NCI-H2196 (cell line): ENCODE measurements around the gene GPR61.
A peak's percentile ranks its signal among the peaks of the same experiment; 100 is the strongest.

ENCODE experiments used
- DNase-seq: peaks from one replicate; lab custom pipeline; 2025; ENCODE audit not compliant: unreplicated experiment; lab: John Stamatoyannopoulos, UW

The GPR61 gene

DNA sequence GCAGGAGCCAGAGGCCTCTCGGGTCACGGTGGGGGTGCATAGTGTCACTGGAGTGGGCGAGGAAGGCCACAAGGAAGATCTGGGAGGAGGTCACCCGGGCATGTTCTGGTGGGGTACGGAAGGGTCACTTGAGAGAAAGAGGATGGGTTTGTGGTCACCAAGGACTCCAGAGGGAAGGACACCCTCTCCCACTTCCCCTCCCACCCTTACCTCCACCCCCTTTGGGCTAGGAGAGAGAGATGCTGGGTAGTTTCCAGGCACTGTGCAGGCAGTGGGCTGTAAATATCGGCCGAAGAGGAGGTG lies 30.8 kb upstream of the GPR61 start:
- no peak for DNase-seq

- peak; percentile 78 for DNase-seq
Measured at GRCh38 chr1:109509176-109510134, 30.2 kb upstream of the GPR61 start, which contains the start of gene AMIGO1. TSS of gene AMIGO1 (minus strand) at chr1:109509727. CDS start at chr1:109508912, 815 bp downstream.

DNA sequence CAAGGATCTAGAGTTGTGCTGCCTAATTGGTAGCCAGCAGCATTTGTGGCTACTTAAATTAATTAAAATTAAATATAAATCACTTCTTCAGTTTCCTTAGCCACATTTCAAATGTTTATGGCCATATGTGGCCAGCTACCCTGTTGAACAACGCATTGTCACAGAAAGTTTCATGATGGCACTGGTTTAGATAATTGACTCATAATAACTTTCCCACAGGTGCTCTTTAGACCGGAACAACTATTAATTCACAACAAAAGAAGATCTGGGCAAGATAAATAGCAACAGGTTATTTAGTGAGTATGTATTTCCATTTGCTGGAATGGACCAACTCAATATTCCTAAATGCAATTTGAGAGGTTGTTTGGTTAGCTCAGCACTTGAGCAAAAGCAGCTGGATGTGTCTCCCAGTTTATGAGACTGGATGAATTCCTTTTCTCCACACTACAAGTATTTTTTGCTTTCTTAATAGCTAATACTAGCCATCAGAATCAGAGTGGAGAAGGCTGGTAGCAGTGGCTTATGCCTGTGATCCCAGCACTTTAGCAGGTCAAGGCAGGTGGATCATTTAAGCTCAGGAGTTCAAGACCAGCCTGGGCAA lies 26.5 kb upstream of the GPR61 start:
- peak; percentile 28 for DNase-seq

GRCh38 chr1:109514846-109515245 lies 24.8 kb upstream of the GPR61 start:
- no peak for DNase-seq

DNA sequence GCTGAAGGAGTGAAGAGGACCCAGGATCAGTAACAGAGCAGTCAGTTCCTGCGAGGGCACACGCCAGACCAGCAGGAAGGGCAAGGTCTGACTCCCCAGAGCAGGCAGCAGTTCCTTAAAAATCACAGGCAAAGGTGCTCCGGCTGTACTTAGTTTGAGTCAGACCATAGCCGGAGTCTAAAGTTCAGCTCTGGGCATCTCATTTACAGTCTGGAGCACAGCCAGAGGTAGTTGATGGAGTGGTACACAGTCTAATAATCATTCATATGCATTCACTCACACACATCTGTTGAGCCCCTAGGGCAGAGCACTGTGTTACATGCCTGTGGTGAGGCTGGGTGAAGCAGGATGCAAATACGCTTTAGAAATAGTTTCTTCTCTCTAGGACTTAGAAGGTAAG lies 22.8 kb upstream of the GPR61 start:
- DNase-seq, result no peak

- DNase-seq, result no peak
Measured at GRCh38 chr1:109517337-109517736, 22.3 kb upstream of the GPR61 start.

DNA sequence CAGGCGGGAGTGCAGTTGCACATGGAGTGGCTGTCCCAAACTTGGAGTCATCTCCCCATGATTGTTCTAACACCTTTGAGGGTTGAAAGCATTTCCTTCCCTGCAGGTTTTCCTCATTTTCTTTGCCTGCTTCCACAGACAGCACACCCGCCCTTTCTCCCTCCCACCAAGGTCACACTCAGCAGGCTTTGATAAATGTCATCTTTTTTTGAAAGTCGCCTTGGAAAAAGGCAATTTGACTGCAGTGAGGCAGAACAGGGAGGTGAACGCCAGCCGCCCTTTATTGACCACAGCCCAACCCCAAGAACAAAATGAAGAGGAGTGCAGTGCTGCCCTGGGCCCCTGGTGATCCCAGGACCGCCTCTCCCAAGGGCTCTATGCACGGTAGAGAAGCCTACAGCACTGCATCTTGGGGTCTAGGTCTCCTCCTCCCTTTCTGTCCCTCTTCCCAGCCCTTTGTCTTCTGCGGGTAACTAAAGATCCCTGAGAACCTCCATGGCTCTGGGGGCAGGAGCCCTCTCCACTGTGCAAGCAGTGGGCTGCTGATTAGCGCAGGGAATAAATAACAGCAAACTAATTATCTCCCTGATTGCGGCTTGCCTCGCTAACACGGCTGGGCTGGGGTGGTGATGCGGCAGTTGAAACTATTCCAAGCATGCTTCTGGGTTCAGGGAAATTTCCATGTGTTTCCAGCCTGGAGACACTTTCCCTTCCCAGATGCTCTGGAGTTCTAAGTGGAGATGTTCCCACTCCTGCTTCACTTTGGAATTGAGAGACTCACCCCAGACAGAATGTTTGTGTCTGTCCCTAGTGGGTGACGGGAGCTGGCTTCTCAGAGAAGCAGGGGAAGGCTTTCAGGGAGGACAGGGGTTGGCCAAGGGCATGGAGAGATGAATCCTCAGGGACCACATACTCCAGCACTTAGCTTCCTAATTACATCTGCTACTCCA lies 18.4 kb upstream of the GPR61 start:
- no peak for DNase-seq

- DNase-seq, result no peak
Measured at GRCh38 chr1:109522026-109522425, 17.6 kb upstream of the GPR61 start.

DNA sequence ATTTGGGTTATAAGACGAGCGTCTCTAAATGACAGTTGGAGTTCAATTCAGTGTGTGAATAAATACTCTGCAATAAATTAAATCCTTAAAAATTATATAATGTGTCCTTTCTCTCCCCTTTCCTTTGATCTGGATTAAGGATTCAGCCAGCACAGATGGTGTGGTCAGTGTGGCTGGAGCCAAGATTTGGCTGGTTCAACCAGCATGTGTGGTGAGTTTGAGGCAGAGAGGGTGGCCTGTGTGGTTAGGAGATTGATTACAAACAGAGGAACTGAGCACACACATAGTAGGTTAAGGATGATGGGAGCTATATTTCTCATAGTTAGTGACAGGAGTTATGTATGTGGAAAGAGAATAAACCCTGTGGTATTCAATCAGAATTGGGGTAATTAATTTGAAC lies 16.0 kb upstream of the GPR61 start:
- no peak for DNase-seq

- no peak for DNase-seq
Measured at GRCh38 chr1:109527098-109527811, 12.4 kb upstream of the GPR61 start.

DNA sequence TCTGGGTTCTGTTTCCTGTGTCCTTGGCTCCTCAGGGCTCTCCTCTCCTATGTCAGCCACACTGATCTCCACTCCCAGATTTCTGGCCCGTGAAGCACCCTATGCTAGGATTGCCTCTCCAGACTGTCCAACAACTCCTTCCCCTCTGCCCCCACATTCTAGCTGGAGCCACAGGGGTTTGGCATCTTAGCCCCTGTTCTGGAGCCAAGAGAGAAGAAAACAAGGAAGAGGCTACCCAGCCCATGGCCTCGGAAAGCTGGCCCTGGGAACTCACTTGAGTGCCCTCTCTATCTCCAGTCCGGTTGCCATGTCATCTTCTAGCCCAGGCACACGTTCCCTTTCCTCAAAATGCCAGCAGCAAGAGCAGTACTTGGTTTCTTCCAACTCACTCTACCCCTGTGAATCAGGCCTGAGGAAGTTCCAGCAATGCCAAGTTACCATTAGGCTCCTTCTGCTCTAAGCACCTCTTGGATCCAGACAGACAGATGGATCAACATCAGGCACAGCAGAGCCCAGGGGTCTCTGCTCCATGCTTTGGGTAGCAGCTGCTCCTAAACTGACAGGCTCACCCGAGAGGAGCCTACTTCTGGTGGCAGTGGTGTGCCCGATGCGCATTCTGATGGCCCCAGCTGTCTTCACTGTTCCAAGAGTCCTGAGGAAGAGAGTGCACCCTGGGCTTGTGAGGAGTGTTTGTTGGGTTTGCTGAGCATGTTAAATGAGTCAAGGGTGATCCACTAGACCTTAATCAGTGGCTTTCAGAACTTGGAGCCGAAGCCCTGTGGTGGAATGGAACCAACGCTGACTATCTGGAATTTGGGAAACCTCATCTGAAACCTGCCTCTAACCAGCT lies 11.6 kb upstream of the GPR61 start:
- DNase-seq, result no peak

DNA sequence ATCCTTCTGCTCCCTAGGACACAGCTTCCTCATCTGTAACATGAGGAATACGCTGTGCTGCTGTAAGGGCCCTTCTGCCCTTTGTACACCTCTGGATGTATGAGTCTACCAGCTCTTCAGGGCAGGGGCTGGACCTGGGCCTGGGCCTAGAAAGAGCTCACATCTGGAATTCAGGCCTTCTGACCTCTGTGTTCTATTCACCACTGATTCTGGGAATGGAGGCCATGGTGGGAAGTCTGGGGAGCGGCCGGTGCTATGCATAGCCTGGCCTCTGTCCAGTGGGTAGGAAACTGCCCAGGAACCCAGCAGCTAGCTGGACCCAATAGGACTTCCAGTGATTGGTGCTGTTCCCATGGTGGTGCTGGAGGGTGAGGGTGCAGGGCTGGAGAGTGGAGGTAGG lies 11.0 kb upstream of the GPR61 start:
- DNase-seq, result no peak

- DNase-seq, result peak; percentile 35
Measured at GRCh38 chr1:109529881-109530456, 9.7 kb upstream of the GPR61 start.

DNA sequence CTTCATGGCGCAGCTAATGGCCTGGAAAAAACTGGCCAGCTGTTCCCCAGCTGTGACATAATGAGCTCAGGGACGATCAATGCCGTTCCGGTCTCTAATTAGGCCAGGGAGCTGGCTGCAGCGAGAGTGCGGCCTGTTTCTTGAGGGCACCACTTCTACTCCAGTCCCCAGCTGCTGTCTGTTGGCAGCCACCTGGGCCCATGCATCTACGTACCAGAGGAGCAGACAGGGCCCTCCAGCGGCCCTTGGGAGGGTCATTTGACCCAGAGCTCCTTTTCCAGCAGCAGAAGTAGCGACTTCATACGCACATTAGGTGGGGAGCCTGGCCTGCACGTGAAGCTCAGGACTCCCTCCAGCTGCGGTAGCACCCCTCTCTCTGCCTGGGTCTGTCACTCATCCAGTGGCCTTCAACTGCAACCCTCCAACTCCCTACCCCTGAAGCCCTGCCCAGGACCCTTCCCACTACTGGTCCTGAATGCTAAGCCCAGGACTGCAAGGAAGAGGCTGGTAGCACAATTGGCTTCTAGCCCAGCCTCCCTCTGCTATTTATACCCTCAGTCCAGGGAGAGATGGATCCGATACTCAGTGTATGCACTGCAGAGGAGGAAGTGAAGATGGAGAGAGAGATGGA lies 9.1 kb upstream of the GPR61 start:
- peak; percentile 45 for DNase-seq

DNA sequence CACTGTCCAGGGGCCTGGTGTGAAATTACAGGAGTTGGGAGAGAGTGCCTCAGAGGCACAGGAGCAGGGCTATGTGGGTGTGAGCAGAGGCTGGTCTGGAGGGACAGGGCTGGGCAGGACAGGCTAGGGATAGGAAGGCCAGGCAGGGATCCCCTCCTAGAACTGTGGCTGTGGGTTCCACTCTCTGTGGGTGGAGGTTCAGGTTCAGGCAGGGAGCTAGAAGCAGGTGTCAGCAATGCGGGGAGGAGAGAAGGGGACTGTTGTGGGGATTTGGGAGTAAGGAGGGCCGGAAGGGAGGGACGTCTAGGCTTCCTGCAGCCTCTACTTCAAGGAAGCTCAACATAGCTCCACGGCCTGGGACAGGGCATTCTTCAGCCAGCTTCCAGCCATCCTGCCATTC lies 8.3 kb upstream of the GPR61 start:
- no peak for DNase-seq

GRCh38 chr1:109531826-109532364 lies 7.8 kb upstream of the GPR61 start:
- DNase-seq, result peak; percentile 7

- peak; percentile 84 for DNase-seq
Measured at GRCh38 chr1:109532365-109533136, 7.1 kb upstream of the GPR61 start.

- no peak for DNase-seq
Measured at GRCh38 chr1:109534307-109534858, 5.3 kb upstream of the GPR61 start.
